Measurements from ENCODE around the gene HCN2.

DNA sequence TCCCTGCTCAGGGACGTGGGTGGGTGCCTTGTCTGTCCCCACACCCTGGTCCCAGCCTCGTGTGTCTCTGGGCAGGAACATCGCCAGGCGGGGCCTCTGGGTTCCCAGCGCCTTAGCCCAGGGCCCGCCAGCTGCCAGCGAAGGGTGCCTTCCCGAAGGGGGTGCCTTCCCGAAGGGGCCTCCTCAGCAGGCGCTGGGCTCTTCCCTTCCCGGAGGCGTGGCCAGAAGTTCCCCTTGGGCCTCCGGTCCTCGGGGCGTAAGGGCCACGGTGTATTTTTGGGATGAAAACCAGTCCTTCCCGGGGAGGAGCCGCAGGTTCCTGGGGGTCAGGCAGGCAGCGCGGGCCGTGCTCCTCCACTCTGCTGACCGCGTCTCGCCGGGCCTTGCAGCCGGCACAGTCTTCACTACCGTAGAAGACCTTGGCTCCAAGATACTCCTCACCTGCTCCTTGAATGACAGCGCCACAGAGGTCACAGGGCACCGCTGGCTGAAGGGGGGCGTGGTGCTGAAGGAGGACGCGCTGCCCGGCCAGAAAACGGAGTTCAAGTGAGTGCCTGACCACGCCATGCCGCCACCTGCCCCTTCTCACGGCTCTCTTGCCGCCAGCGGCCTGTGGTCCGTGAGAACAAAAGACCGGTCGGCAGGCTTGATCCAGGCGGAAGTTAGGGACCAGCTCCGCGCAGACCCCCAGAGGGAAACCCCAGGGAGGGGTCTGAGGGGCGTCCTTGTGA is 10.4 kb upstream of the HCN2 start:
- no peak for TF ChIP-seq CTCF (IDR thresholded peaks at IDR 0.05; ENCODE audit: insufficient read depth, low read depth, low read length)
- TF ChIP-seq EZH2 (IDR thresholded peaks at IDR 0.05; ENCODE audit: insufficient read depth, low read length), result no peak
